Smooth muscle cell (in vitro differentiated cells): Measurements from ENCODE around the gene FNDC3A. TPM values are rescaled to one million over a fixed set of nuclear protein-coding genes. Genes with fewer than 3 reads are reported as not detected.
A peak's percentile ranks its signal among the peaks of the same experiment; 100 is the strongest.

Experiments
- DNase-seq: peaks from one replicate; lab custom pipeline; 2025; ENCODE audit not compliant: unreplicated experiment; lab: John Stamatoyannopoulos, UW
- H2AFZ ChIP-seq: fragments of 200-600 bp; sonication (generic); 2 replicates; pipeline ENCODE4 v1.6.0; 2016; ENCODE audit warnings: antibody characterized with exemption, low read depth, mild to moderate bottlenecking
- H3F3A ChIP-seq: fragments of 200-600 bp; sonication (generic); 2 replicates; pipeline ENCODE4 v1.6.0; 2017; ENCODE audit warnings: antibody characterized with exemption, low read depth
- H3K27ac ChIP-seq: fragments of 200-600 bp; sonication (generic); 2 replicates; pipeline ENCODE4 v1.5.1; 2016; ENCODE audit warnings: low read depth, mild to moderate bottlenecking
- H3K27me3 ChIP-seq: fragments of 200-600 bp; sonication (generic); 2 replicates; pipeline ENCODE4 v1.6.1; 2016; ENCODE audit warnings: low read depth, mild to moderate bottlenecking
- H3K36me3 ChIP-seq: fragments of 200-600 bp; sonication (generic); 2 replicates; pipeline ENCODE4 v1.5.1; 2016; ENCODE audit warnings: low read depth
- H3K4me1 ChIP-seq: fragments of 200-600 bp; sonication (generic); 2 replicates; pipeline ENCODE4 v1.5.1; 2016; ENCODE audit warnings: low read depth
- H3K4me2 ChIP-seq: fragments of 200-600 bp; sonication (generic); 2 replicates; pipeline ENCODE4 v1.6.0; 2016; ENCODE audit warnings: mild to moderate bottlenecking
- H3K4me3 ChIP-seq: fragments of 200-600 bp; sonication (generic); 2 replicates; pipeline ENCODE4 v1.5.1; 2016; ENCODE audit warnings: mild to moderate bottlenecking
- H3K79me2 ChIP-seq: fragments of 200-600 bp; sonication (generic); 2 replicates; pipeline ENCODE4 v1.6.0; 2016; ENCODE audit warnings: low read depth, mild to moderate bottlenecking
- H3K9ac ChIP-seq: fragments of 200-600 bp; sonication (generic); 2 replicates; pipeline ENCODE4 v1.6.0; 2016; ENCODE audit warnings: low read depth
- H3K9me3 ChIP-seq: fragments of 200-600 bp; sonication (generic); replicated peaks from 2 replicates; pipeline ENCODE4 v1.5.1; 2016; ENCODE audit warnings: low read depth
- H4K20me1 ChIP-seq: fragments of 200-600 bp; sonication (generic); 2 replicates; pipeline ENCODE4 v1.6.0; 2016; ENCODE audit warnings: low read depth
- WGBS: methylation state at CpG from one replicate; pipeline ENCODE4 v1.1.7; 2016; ENCODE audit warnings: low lambda C conversion rate; 5-methylcytosine and 5-hydroxymethylcytosine counted together
- polyA plus RNA-seq: library from polyadenylated mRNA; unstranded; fragments of >200 nt; fragmentation: Nextera tagmentation; extraction: Ambion mirVana; gene quantifications from 2 replicates; pipeline ENCODE4 v1.2.1, GENCODE V29; 2016
- total RNA-seq: library from RNA; depleted of rRNA; stranded (reverse); fragments of >200 nt; gene quantifications from 2 replicates; pipeline ENCODE4 v1.2.3, GENCODE V29; 2014
- TF ChIP-seq, protein P1 (sequence below): fragments of 200-600 bp; sonication (generic); IDR thresholded peaks from 2 replicates; pipeline ENCODE4 v1.5.1; 2017; ENCODE audit warnings: borderline replicate concordance, mild to moderate bottlenecking, antibody characterized with exemption; ENCODE audit not compliant: insufficient read depth, poor library complexity, severe bottlenecking

The FNDC3A gene
- total and polyA plus RNA-seq, 2 experiments from 2014 or later: 22.0 to 104 TPM

DNA sequence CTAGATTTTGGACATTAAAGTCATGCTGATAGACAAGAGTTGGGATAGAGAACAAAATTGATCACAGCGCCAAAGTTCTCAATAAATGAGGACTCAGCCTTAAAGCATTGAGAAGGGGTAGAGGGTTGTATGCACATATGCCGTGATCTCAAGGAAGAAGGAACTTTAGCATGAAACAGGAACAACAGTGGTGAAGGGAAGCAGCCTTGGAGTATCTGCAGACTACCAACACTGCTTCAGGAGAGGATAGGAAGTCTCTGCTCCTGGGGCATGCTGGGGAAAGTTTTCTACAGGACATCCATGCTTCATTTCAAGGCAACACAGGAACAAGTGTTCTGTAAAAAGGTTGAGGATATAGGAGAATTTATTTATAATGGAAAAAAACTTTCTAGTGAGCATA, 132.5 kb downstream of the FNDC3A start:
- Histone ChIP-seq H3K4me2 (no peak overlapping the region), H3K9me3 (no peaks in the 10 kb centered on the region), H3K36me3 (no peaks in the 10 kb centered on the region), H3K4me3 (no peak overlapping the region), H3F3A (no peaks in the 10 kb centered on the region), H3K27ac (no peak overlapping the region), H3K27me3 (no peaks in the 10 kb centered on the region), H3K79me2 (peaks cover 28% of the 10 kb centered on the region), H4K20me1 (no peaks in the 10 kb centered on the region), H3K4me1 (peaks cover 28% of the 10 kb centered on the region), H3K9ac (no peak overlapping the region), H2AFZ (no peak overlapping the region)
- TF ChIP-seq, protein P1, sequence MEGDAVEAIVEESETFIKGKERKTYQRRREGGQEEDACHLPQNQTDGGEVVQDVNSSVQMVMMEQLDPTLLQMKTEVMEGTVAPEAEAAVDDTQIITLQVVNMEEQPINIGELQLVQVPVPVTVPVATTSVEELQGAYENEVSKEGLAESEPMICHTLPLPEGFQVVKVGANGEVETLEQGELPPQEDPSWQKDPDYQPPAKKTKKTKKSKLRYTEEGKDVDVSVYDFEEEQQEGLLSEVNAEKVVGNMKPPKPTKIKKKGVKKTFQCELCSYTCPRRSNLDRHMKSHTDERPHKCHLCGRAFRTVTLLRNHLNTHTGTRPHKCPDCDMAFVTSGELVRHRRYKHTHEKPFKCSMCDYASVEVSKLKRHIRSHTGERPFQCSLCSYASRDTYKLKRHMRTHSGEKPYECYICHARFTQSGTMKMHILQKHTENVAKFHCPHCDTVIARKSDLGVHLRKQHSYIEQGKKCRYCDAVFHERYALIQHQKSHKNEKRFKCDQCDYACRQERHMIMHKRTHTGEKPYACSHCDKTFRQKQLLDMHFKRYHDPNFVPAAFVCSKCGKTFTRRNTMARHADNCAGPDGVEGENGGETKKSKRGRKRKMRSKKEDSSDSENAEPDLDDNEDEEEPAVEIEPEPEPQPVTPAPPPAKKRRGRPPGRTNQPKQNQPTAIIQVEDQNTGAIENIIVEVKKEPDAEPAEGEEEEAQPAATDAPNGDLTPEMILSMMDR: no peak
- DNase-seq: no peak
- 94% methylated on average over 2 of the region's 2 CpGs for WGBS

- Histone ChIP-seq H3K27ac (peak overlapping the region; percentile 82), H2AFZ (peak overlapping the region; percentile 92)
These were observed 134.6 kb downstream of the FNDC3A start for GRCh38 chr13:49110122-49110912.

GRCh38 chr13:49110913-49111170, 135.1 kb downstream of the FNDC3A start:
- Histone ChIP-seq H4K20me1 (no peaks in the 10 kb centered on the region), H3K9ac (peak overlapping the region; percentile 92), H2AFZ (peak overlapping the region; percentile 92), H3F3A (no peaks in the 10 kb centered on the region), H3K27ac (no peak overlapping the region), H3K27me3 (no peaks in the 10 kb centered on the region), H3K36me3 (no peaks in the 10 kb centered on the region), H3K79me2 (peaks cover 53% of the 10 kb centered on the region), H3K4me3 (peak overlapping the region; percentile 85), H3K9me3 (no peaks in the 10 kb centered on the region), H3K4me2 (peak overlapping the region; percentile 92), H3K4me1 (peaks cover 41% of the 10 kb centered on the region)
- DNase-seq: no peak
- TF ChIP-seq, protein P1: no peak

More at GRCh38 chr13:49110122-49110912, 134.6 kb downstream of the FNDC3A start:
- H3F3A ChIP-seq: no peaks in the 10 kb centered on the region
- TF ChIP-seq, protein P1: no peak
- H4K20me1 ChIP-seq: no peaks in the 10 kb centered on the region
- H3K9ac ChIP-seq: peak overlapping the region; percentile 92
- H3K9me3 ChIP-seq: no peaks in the 10 kb centered on the region
- no peaks in the 10 kb centered on the region for H3K27me3 ChIP-seq
- H3K4me1 ChIP-seq: peaks cover 41% of the 10 kb centered on the region
- no peak for DNase-seq
- H3K4me3 ChIP-seq: peak overlapping the region; percentile 85
- peaks cover 47% of the 10 kb centered on the region for H3K79me2 ChIP-seq
- under 1% methylated on average over 16 of the region's 16 CpGs for WGBS
- no peaks in the 10 kb centered on the region for H3K36me3 ChIP-seq
- peak overlapping the region; percentile 92 for H3K4me2 ChIP-seq

DNA sequence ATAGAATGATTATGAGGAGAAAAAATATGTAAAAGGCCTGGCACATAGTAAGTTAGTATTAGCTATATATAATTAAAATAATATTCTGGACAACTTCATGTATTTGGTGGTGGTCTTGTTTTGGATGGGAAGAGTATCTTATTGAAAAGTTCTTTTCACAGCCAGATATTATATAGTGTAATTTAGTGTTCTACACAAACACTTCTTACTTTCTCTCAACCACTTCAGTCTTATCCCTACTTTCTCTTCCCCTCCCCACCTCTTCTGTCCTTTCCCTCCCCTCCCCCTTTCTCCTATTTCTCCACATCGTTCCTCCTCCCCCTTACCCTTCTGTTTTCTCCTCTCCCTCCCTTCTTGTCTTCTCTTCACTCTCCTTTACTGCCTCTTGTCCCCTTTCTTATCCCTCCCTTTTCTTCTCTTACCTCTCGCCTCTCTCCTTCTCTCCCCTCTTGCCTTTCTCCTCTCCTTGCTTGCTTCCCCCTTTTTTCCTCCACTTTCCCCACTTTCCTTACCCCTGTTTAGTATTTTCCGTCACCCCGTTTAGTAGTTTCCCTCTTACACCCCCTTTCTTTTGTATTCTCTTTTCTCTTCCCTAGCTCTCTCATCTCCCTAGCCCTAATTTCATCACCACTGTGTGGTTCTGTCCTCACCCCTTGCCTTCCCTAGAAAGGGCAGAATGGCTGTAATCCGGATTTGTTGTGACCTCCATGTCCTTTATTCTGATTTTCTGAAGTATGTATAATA, 137.2 kb downstream of the FNDC3A start:
- TF ChIP-seq, protein P1: no peak
- 57% methylated on average over 4 of the region's 5 CpGs for WGBS
- Histone ChIP-seq H3K4me1 (peaks cover 41% of the 10 kb centered on the region), H3F3A (no peaks in the 10 kb centered on the region), H3K4me3 (peak overlapping the region; percentile 14), H3K27me3 (no peaks in the 10 kb centered on the region), H3K27ac (peak overlapping the region; percentile 79), H2AFZ (no peak overlapping the region), H3K9ac (peak overlapping the region; percentile 79), H3K36me3 (peaks cover 7% of the 10 kb centered on the region), H3K9me3 (no peaks in the 10 kb centered on the region), H3K4me2 (peak overlapping the region; percentile 92), H3K79me2 (peaks cover 60% of the 10 kb centered on the region), H4K20me1 (peaks cover 6% of the 10 kb centered on the region)
- no peak for DNase-seq
